Liver (tissue), 9 donors: Measurements from ENCODE around the gene ZNF266. TPM values are rescaled to one million over a fixed set of nuclear protein-coding genes. Genes with fewer than 3 reads are reported as not detected.

Source experiments
- DNase-seq: peaks from one replicate; pipeline ENCODE4 v3.0.0-alpha.2; 2017; ENCODE audit warnings: low spot score
- H3K27ac ChIP-seq, 2 donors: one replicate each; pipeline ENCODE4 v1.7.0; 2013; ENCODE audit warnings: inconsistent platforms in 2 of 2, low read length in 2 of 2, control low read depth in 1 of 2, low read depth in 1 of 2, mild to moderate bottlenecking in 1 of 2
- H3K27me3 ChIP-seq, 4 donors: one replicate each; pipeline versions ENCODE4 v1.6.1 to v1.7.0; 2013; ENCODE audit warnings: low read length in 3 of 4, inconsistent platforms in 1 of 4, mild to moderate bottlenecking in 1 of 4, moderate library complexity in 1 of 4; ENCODE audit not compliant: control insufficient read depth in 4 of 4, insufficient read depth in 4 of 4
- H3K36me3 ChIP-seq, 4 donors: one replicate each; pipeline versions ENCODE4 v1.6.1 to v1.7.0; 2013; ENCODE audit warnings: low read length in 3 of 4, mild to moderate bottlenecking in 3 of 4, low read depth in 1 of 4, moderate library complexity in 1 of 4; ENCODE audit not compliant: control insufficient read depth in 4 of 4, insufficient read depth in 3 of 4
- H3K4me1 ChIP-seq, 4 donors: one replicate each; pipeline versions ENCODE4 v1.6.1 to v1.7.0; 2013; ENCODE audit warnings: low read length in 3 of 4, mild to moderate bottlenecking in 3 of 4, moderate library complexity in 1 of 4; ENCODE audit not compliant: control insufficient read depth in 4 of 4, insufficient read depth in 4 of 4
- H3K4me3 ChIP-seq, 3 donors: one replicate each; pipeline versions ENCODE4 v1.6.1 to v1.7.0; 2013; ENCODE audit warnings: low read length in 3 of 3, control low read depth in 1 of 3, low read depth in 1 of 3, mild to moderate bottlenecking in 1 of 3
- H3K9ac ChIP-seq, 2 donors: one replicate each; pipeline ENCODE4 v1.7.0; 2013; ENCODE audit warnings: low read length in 2 of 2, mild to moderate bottlenecking in 2 of 2, moderate library complexity in 2 of 2, control low read depth in 1 of 2, low read depth in 1 of 2
- H3K9me3 ChIP-seq, 4 donors: one replicate each; pipeline versions ENCODE4 v1.6.1 to v1.7.0; 2013; ENCODE audit warnings: low read length in 3 of 4; ENCODE audit not compliant: control insufficient read depth in 4 of 4
- ATF3 ChIP-seq: IDR thresholded peaks from 2 replicates; pipeline ENCODE4 v1.6.1; 2016; ENCODE audit warnings: antibody characterized with exemption
- CTCF ChIP-seq: fragments of 150-350 bp; IDR thresholded peaks from 2 replicates; pipeline ENCODE4 v1.5.1; 2017; ENCODE audit warnings: improper control_type of control experiment, low read depth, low read length; ENCODE audit not compliant: missing input control
- EGR1 ChIP-seq, 2 donors: IDR thresholded peaks; 2 replicates each; pipeline ENCODE4 v1.6.1; 2016 to 2018; ENCODE audit warnings: antibody characterized with exemption in 2 of 2, low read depth in 2 of 2
- GABPA ChIP-seq, 2 donors: IDR thresholded peaks in 1 of 2; conservative IDR thresholded peaks in 1 of 2; 2 replicates each; pipeline ENCODE4 v1.6.1; 2016; ENCODE audit warnings: antibody characterized with exemption in 2 of 2, mild to moderate bottlenecking in 1 of 2, moderate library complexity in 1 of 2
- JUND ChIP-seq, 2 donors: IDR thresholded peaks; 2 replicates each; pipeline ENCODE4 v1.6.1; 2016; ENCODE audit warnings: antibody characterized with exemption in 2 of 2
- MAX ChIP-seq: IDR thresholded peaks from 2 replicates; pipeline ENCODE4 v1.6.1; 2016; ENCODE audit warnings: antibody characterized with exemption
- RAD21 ChIP-seq, 2 donors: IDR thresholded peaks; 2 replicates each; pipeline ENCODE4 v1.6.1; 2016; ENCODE audit warnings: antibody characterized with exemption in 2 of 2, mild to moderate bottlenecking in 2 of 2
- REST ChIP-seq: IDR thresholded peaks from 2 replicates; pipeline ENCODE4 v1.6.1; 2016; ENCODE audit warnings: antibody characterized with exemption, mild to moderate bottlenecking
- TAF1 ChIP-seq: conservative IDR thresholded peaks from 2 replicates; pipeline ENCODE4 v1.6.1; 2016; ENCODE audit warnings: antibody characterized with exemption, mild to moderate bottlenecking
- YY1 ChIP-seq: IDR thresholded peaks from 2 replicates; pipeline ENCODE4 v1.6.1; 2016; ENCODE audit warnings: antibody characterized with exemption, mild to moderate bottlenecking
- ZBTB33 ChIP-seq: IDR thresholded peaks from 2 replicates; pipeline ENCODE4 v1.6.1; 2016; ENCODE audit warnings: antibody characterized with exemption
- WGBS: extraction: QIAGEN DNeasy Blood & Tissue Kit; methylation state at CpG from one replicate; pipeline ENCODE4 v1.1.7; 2013; 5-methylcytosine and 5-hydroxymethylcytosine counted together
- polyA plus RNA-seq, 2 donors: library from polyadenylated mRNA; stranded (reverse) in 1 of 2; unstranded in 1 of 2; fragments of 200-250 nt in 1 of 2; fragments of >200 nt in 1 of 2; fragmentation: Nextera tagmentation in 1 of 2; extraction: Ambion mirVana in 1 of 2; gene quantifications; one replicate each; pipeline versions ENCODE4 v1.2.1 to v1.2.3, GENCODE V29; 2013 to 2015
- total RNA-seq, 2 donors: library from RNA; depleted of rRNA; stranded (reverse); fragments of >200 nt; gene quantifications; one replicate each; pipeline ENCODE4 v1.2.3, GENCODE V29; 2014
- donor health status: healthy.
- donor health status: healthy.
- donor health status: healthy.
- donor health status: healthy.
- donor health status: healthy.

ZNF266 gene
- 10 to 100 TPM; 11.5 to 14.1 TPM for total RNA-seq
- 1 to 10 TPM; 3.2 to 4.9 TPM for polyA plus RNA-seq

- Histone ChIP-seq H3K9me3 (peaks cover 4 to 13% (median 6%) of the 10 kb centered on the region in 4 donors), H3K9ac (peak within 1 kb of the TSS; percentile 60 to 76), H3K36me3 (peaks cover 0 to 15% (median 12%) of the 10 kb centered on the region in 4 donors), H3K27ac (peak within 1 kb of the TSS; percentile 73 to 82), H3K4me3 (peak within 1 kb of the TSS; percentile 66 to 90 (median 81)), H3K27me3 (no peaks in the 10 kb centered on the region), H3K4me1 (peaks cover 0 to 18% (median 9%) of the 10 kb centered on the region in 4 donors)
- TF ChIP-seq GABPA (IDR thresholded peaks at IDR 0.05 in 1 of 2, conservative IDR thresholded peaks at IDR 0.05 in 1 of 2) (peak; percentile 88 to 96), YY1 (peak; percentile 65), RAD21 (IDR thresholded peaks at IDR 0.05) (peak; percentile 20 to 23), MAX (peak; percentile 29), TAF1 (no peak), ATF3 (no peak), CTCF (peak; percentile 82), ZBTB33 (no peak)
- 17% methylated on average over 56 of the region's 56 CpGs for WGBS
- peak; percentile 91 for DNase-seq
Observed at GRCh38 chr19:9435279-9436268, at the start of gene ZNF266. ZNF266 (minus strand) TSS chr19:9435573; CDS start chr19:9420089, 15,484 bp downstream.

- WGBS = 73% methylated on average over 2 of the region's 2 CpGs
Observed at GRCh38 chr19:9485140-9485539, 49.8 kb upstream of the ZNF266 start.

More at GRCh38 chr19:9485140-9485539, 49.8 kb upstream of the ZNF266 start:
- no peaks in the 10 kb centered on the region for H3K27me3 ChIP-seq
- no peak for DNase-seq
- H3K27ac ChIP-seq = no peak overlapping the region
- peaks cover 9 to 28% (median 24%) of the 10 kb centered on the region in 4 donors for H3K9me3 ChIP-seq
- no peak overlapping the region for H3K4me3 ChIP-seq
- no peak overlapping the region for H3K9ac ChIP-seq
- TF ChIP-seq REST (no peak), JUND (IDR thresholded peaks at IDR 0.05) (no peak), YY1 (no peak), CTCF (no peak), EGR1 (IDR thresholded peaks at IDR 0.05; ENCODE audit: low read depth in 2 of 2) (no peak), GABPA (IDR thresholded peaks at IDR 0.05 in 1 of 2, conservative IDR thresholded peaks at IDR 0.05 in 1 of 2) (no peak), RAD21 (IDR thresholded peaks at IDR 0.05) (no peak), MAX (no peak)
- no peaks in the 10 kb centered on the region for H3K36me3 ChIP-seq
- H3K4me1 ChIP-seq = no peaks in the 10 kb centered on the region
